Glutamatergic neuron (in vitro differentiated cells): Measurements from ENCODE around the gene MECR. TPM values are rescaled to one million over a fixed set of nuclear protein-coding genes. Genes with fewer than 3 reads are reported as not detected.

Experiments
- DNase-seq: peaks from one replicate; pipeline ENCODE4 v3.0.0; 2022
- H3K27ac Mint-ChIP-seq: one replicate; pipeline ENCODE4 v1.8.0; 2020; ENCODE audit warnings: mild to moderate bottlenecking, mixed read lengths, inconsistent platforms; ENCODE audit not compliant: unreplicated experiment
- H3K27me3 Mint-ChIP-seq: one replicate; pipeline ENCODE4 v1.8.0; 2020; ENCODE audit warnings: mild to moderate bottlenecking, moderate library complexity, mixed read lengths, inconsistent platforms; ENCODE audit not compliant: unreplicated experiment
- H3K36me3 Mint-ChIP-seq: one replicate; pipeline ENCODE4 v1.8.0; 2020; ENCODE audit warnings: mild to moderate bottlenecking, mixed read lengths, inconsistent platforms; ENCODE audit not compliant: unreplicated experiment
- H3K4me1 Mint-ChIP-seq: one replicate; pipeline ENCODE4 v1.8.0; 2020; ENCODE audit warnings: mild to moderate bottlenecking, low read depth, mixed read lengths, inconsistent platforms; ENCODE audit not compliant: unreplicated experiment
- H3K4me3 Mint-ChIP-seq: one replicate; pipeline ENCODE4 v1.8.0; 2020; ENCODE audit warnings: mild to moderate bottlenecking, mixed read lengths, inconsistent platforms; ENCODE audit not compliant: unreplicated experiment
- H3K9me3 Mint-ChIP-seq: one replicate; pipeline ENCODE4 v1.8.0; 2020; ENCODE audit warnings: mild to moderate bottlenecking, moderate library complexity, mixed read lengths, inconsistent platforms; ENCODE audit not compliant: unreplicated experiment
- CTCF ChIP-seq: fragments of 200-600 bp; sonication (generic); IDR thresholded peaks from one replicate; pipeline ENCODE4 v1.5.0; 2021; ENCODE audit not compliant: partially characterized antibody, unreplicated experiment
- total RNA-seq: library from RNA; stranded (reverse); fragmentation: NEBNext Ultra II Directional; extraction: Animal tissue kit (Norgen Biotek cat#: 25700); gene quantifications from one replicate; pipeline ENCODE4 v1.2.1, GENCODE V29; 2021; ENCODE audit not compliant: unreplicated experiment

MECR gene
- total RNA-seq, 1 donor from 2014 or later = 21.4 TPM

GRCh38 chr1:29247571-29248273 is 17.0 kb upstream of the MECR start:
- no peak overlapping the region for H3K4me3 Mint-ChIP-seq
- peaks cover 16% of the 10 kb centered on the region for H3K4me1 Mint-ChIP-seq
- no peak for TF ChIP-seq CTCF
- peaks cover 4% of the 10 kb centered on the region for H3K36me3 Mint-ChIP-seq
- H3K27ac Mint-ChIP-seq = no peak overlapping the region
- H3K27me3 Mint-ChIP-seq = peaks cover 3% of the 10 kb centered on the region
- no peak for DNase-seq
- H3K9me3 Mint-ChIP-seq = no peaks in the 10 kb centered on the region

GRCh38 chr1:29247044-29247443 is 16.3 kb upstream of the MECR start:
- Mint-ChIP-seq H3K27me3 (peaks cover 3% of the 10 kb centered on the region), H3K36me3 (peaks cover 4% of the 10 kb centered on the region), H3K9me3 (no peaks in the 10 kb centered on the region), H3K4me3 (no peak overlapping the region), H3K27ac (no peak overlapping the region), H3K4me1 (peaks cover 16% of the 10 kb centered on the region)
- TF ChIP-seq CTCF = no peak
- DNase-seq = no peak

GRCh38 chr1:29245876-29246275 is 15.1 kb upstream of the MECR start:
- H3K36me3 Mint-ChIP-seq = peaks cover 4% of the 10 kb centered on the region
- no peak overlapping the region for H3K4me3 Mint-ChIP-seq
- no peak overlapping the region for H3K27ac Mint-ChIP-seq
- peaks cover 1% of the 10 kb centered on the region for H3K9me3 Mint-ChIP-seq
- H3K27me3 Mint-ChIP-seq = peaks cover 8% of the 10 kb centered on the region
- peaks cover 18% of the 10 kb centered on the region for H3K4me1 Mint-ChIP-seq
- no peak for DNase-seq
- TF ChIP-seq CTCF = no peak

GRCh38 chr1:29245261-29245660 is 14.5 kb upstream of the MECR start:
- peaks cover 4% of the 10 kb centered on the region for H3K36me3 Mint-ChIP-seq
- peaks cover 9% of the 10 kb centered on the region for H3K27me3 Mint-ChIP-seq
- H3K9me3 Mint-ChIP-seq = peaks cover 1% of the 10 kb centered on the region
- TF ChIP-seq CTCF = no peak
- DNase-seq = no peak
- no peak overlapping the region for H3K27ac Mint-ChIP-seq
- H3K4me1 Mint-ChIP-seq = peaks cover 18% of the 10 kb centered on the region
- H3K4me3 Mint-ChIP-seq = no peak overlapping the region

- Mint-ChIP-seq H3K36me3 (peaks cover 4% of the 10 kb centered on the region), H3K27ac (no peak overlapping the region), H3K4me1 (peaks cover 22% of the 10 kb centered on the region), H3K4me3 (no peak overlapping the region), H3K9me3 (peaks cover 3% of the 10 kb centered on the region), H3K27me3 (peaks cover 9% of the 10 kb centered on the region)
- DNase-seq = no peak
- TF ChIP-seq CTCF = no peak
These were observed 13.1 kb upstream of the MECR start for GRCh38 chr1:29243871-29244200.
